ENCODE data around the gene SERP2. TPM values are rescaled to one million over a fixed set of nuclear protein-coding genes. Genes with fewer than 3 reads are reported as not detected.

Gene SERP2
- total RNA-seq, 1 donor from 2014 or later, result 14.0 TPM

GRCh38 chr13:44385847-44386246 lies 12.2 kb downstream of the SERP2 start:
- Mint-ChIP-seq H3K4me3 (no peak overlapping the region), H3K27me3 (ENCODE audit: low read depth) (no peaks in the 10 kb centered on the region), H3K36me3 (ENCODE audit: low read depth) (peaks cover 3% of the 10 kb centered on the region), H3K4me1 (peaks cover 36% of the 10 kb centered on the region), H3K27ac (ENCODE audit: unreplicated experiment) (no peak overlapping the region), H3K9me3 (no peaks in the 10 kb centered on the region)
- DNase-seq (ENCODE audit: low read depth, low spot score), result no peak
- TF ChIP-seq CTCF (conservative IDR thresholded peaks at IDR 0.05), result no peak

- peaks cover 36% of the 10 kb centered on the region for H3K4me1 Mint-ChIP-seq
- H3K36me3 Mint-ChIP-seq (ENCODE audit: low read depth), result no peaks in the 10 kb centered on the region
- no peak overlapping the region for H3K4me3 Mint-ChIP-seq
- TF ChIP-seq CTCF (conservative IDR thresholded peaks at IDR 0.05), result no peak
- no peaks in the 10 kb centered on the region for H3K27me3 Mint-ChIP-seq (ENCODE audit: low read depth)
- no peaks in the 10 kb centered on the region for H3K9me3 Mint-ChIP-seq
- DNase-seq (ENCODE audit: low read depth, low spot score), result no peak
- H3K27ac Mint-ChIP-seq (ENCODE audit: unreplicated experiment), result no peak overlapping the region
Measured at GRCh38 chr13:44386913-44387556, 13.4 kb downstream of the SERP2 start.

GRCh38 chr13:44388427-44389059 lies 14.9 kb downstream of the SERP2 start:
- no peak for DNase-seq (ENCODE audit: low read depth, low spot score)
- Mint-ChIP-seq H3K4me3 (peak overlapping the region; percentile 19), H3K9me3 (no peaks in the 10 kb centered on the region), H3K4me1 (peaks cover 36% of the 10 kb centered on the region), H3K27ac (ENCODE audit: unreplicated experiment) (peak overlapping the region; percentile 68), H3K36me3 (ENCODE audit: low read depth) (peaks cover 3% of the 10 kb centered on the region), H3K27me3 (ENCODE audit: low read depth) (no peaks in the 10 kb centered on the region)
- no peak for TF ChIP-seq CTCF (conservative IDR thresholded peaks at IDR 0.05)

GRCh38 chr13:44389060-44389666 lies 15.5 kb downstream of the SERP2 start:
- peaks cover 3% of the 10 kb centered on the region for H3K36me3 Mint-ChIP-seq (ENCODE audit: low read depth)
- H3K27me3 Mint-ChIP-seq (ENCODE audit: low read depth), result no peaks in the 10 kb centered on the region
- H3K4me3 Mint-ChIP-seq, result no peak overlapping the region
- peaks cover 32% of the 10 kb centered on the region for H3K4me1 Mint-ChIP-seq
- no peaks in the 10 kb centered on the region for H3K9me3 Mint-ChIP-seq
- DNase-seq (ENCODE audit: low read depth, low spot score), result no peak
- no peak overlapping the region for H3K27ac Mint-ChIP-seq (ENCODE audit: unreplicated experiment)
- no peak for TF ChIP-seq CTCF (conservative IDR thresholded peaks at IDR 0.05)

- peaks cover 26% of the 10 kb centered on the region for H3K4me1 Mint-ChIP-seq
- no peak for DNase-seq (ENCODE audit: low read depth, low spot score)
- no peak overlapping the region for H3K4me3 Mint-ChIP-seq
- TF ChIP-seq CTCF (conservative IDR thresholded peaks at IDR 0.05), result no peak
- H3K36me3 Mint-ChIP-seq (ENCODE audit: low read depth), result peaks cover 3% of the 10 kb centered on the region
- H3K27me3 Mint-ChIP-seq (ENCODE audit: low read depth), result no peaks in the 10 kb centered on the region
- H3K27ac Mint-ChIP-seq (ENCODE audit: unreplicated experiment), result no peak overlapping the region
- H3K9me3 Mint-ChIP-seq, result no peaks in the 10 kb centered on the region
Measured at GRCh38 chr13:44389876-44390275, 16.3 kb downstream of the SERP2 start.

All from neural crest cell (in vitro differentiated cells).